ENCODE data around the gene C4B.

C4B gene

DNA sequence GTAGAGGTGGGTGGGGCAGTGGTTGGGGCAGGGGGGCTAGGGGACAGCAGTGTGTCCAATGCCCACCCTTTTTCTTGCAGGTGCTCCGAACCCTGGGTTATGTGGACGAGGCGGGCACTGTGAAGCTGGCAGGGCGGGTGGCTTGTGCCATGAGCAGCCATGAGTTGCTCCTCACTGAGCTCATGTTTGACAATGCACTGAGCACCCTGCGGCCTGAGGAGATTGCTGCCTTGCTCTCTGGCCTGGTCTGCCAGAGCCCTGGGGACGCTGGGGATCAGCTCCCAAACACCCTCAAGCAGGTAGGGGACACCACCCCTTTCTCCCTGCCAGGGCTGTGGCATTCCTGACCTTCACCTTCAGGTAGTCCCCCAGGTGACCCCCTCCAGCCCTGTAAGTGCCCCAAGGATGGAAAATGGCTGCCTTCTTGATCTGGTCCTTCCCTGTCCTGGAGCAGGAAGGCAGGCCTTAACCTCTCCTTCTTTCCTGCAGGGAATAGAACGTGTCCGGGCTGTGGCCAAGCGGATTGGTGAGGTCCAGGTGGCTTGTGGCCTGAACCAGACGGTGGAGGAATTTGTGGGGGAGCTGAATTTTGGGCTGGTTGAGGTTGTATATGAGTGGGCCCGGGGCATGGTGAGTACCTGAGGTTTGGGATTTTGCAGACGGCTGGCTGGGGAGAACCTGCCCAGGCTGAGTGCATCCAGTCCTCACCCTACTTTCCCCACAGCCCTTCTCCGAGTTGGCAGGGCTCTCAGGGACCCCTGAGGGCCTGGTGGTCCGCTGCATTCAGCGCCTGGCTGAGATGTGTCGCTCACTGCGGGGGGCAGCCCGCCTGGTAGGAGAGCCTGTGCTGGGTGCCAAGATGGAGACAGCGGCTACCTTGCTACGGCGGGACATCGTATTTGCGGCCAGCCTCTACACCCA lies 45.5 kb upstream of the C4B start:
- CTCF ChIA-PET, result no interaction called here
- POLR2A ChIA-PET, result interaction anchor here (1.6 to 7.0 kb wide), 3 partner anchors 9 to 20 kb away, joined by 3 to 84 read pairs (median 18); partner anchors contain the start of genes NELFE and SKIC2
- no peak for DNase-seq (ENCODE audit: extremely low spot score)
- TF ChIP-seq FOXA1 (IDR thresholded peaks at IDR 0.05) (no peak), NFRKB (IDR thresholded peaks at IDR 0.05) (no peak)

- ChIA-PET CTCF (interaction anchor here (1.1 kb wide), 1 partner anchor 10 kb away, joined by 3 read pairs; the partner anchor contains the start of gene SKIC2), POLR2A (interaction anchor here (0.8 to 7.0 kb wide), 4 partner anchors 10 to 267 kb away, joined by 3 to 84 read pairs (median 10); partner anchors contain the start of genes ABHD16A, NELFE and SKIC2)
- no peak for DNase-seq (ENCODE audit: extremely low spot score)
- TF ChIP-seq TARDBP (IDR thresholded peaks at IDR 0.05), result no peak
- TF ChIP-seq FOXA1 (IDR thresholded peaks at IDR 0.05), result no peak
- TF ChIP-seq FOXM1 (IDR thresholded peaks at IDR 0.05; ENCODE audit: borderline replicate concordance), result no peak
- no peak for TF ChIP-seq FOXK2 (IDR thresholded peaks at IDR 0.05)
- TF ChIP-seq ZNF384 (IDR thresholded peaks at IDR 0.05), result no peak
- no peak for TF ChIP-seq BHLHE40 (IDR thresholded peaks at IDR 0.05; ENCODE audit: borderline replicate concordance)
- no peak for TF ChIP-seq CTBP1 (IDR thresholded peaks at IDR 0.05; ENCODE audit: borderline replicate concordance)
- TF ChIP-seq HDGF (IDR thresholded peaks at IDR 0.05; ENCODE audit: borderline replicate concordance), result no peak
- TF ChIP-seq ARNT (IDR thresholded peaks at IDR 0.05), result no peak
- no peak for TF ChIP-seq ELF4 (IDR thresholded peaks at IDR 0.05)
- no peak for TF ChIP-seq LEF1 (IDR thresholded peaks at IDR 0.05; ENCODE audit: borderline replicate concordance)
- no peak for TF ChIP-seq PKNOX1 (IDR thresholded peaks at IDR 0.05)
- TF ChIP-seq SUZ12 (IDR thresholded peaks at IDR 0.05), result no peak
- TF ChIP-seq L3MBTL2 (conservative IDR thresholded peaks at IDR 0.05), result no peak
These were observed 44.6 kb upstream of the C4B start for GRCh38 chr6:31969712-31970603.

DNA sequence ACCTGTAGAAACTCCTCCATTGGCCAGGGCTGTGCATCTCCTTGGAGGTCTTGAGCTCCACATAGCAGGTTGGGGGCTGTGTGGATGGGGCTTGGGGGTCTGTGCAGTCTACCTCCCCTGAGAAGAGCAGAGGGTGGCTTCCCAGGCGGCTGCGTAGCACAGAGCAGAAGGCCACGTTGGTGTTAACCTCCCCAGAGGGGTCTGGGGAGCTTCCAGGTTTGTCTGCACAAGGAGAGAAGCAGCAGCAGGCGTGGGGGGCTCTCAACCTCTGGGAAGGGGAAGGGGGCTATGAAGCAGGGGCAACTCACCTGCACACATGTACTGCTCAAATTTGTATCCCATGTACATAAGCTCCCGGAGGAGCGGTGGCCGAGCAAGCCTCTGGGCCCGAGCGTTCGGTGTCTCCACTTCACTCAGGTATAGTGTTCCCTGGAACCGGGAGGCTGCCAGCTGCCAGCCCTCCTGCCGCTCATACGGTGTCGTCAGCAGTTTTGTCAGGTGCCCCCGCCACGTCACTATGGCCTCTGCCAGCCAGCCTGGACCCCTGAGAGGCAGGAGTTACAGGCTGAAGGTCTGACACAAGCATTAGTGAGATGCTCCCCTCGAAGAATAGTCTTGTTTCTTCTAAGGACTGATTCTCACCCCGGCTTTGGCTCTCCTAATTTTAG lies 43.9 kb upstream of the C4B start:
- DNase-seq (ENCODE audit: extremely low spot score), result no peak
- CTCF ChIA-PET, result interaction anchor here (1.1 kb wide), 1 partner anchor 11 kb away, joined by 3 read pairs; the partner anchor contains the start of gene SKIC2
- POLR2A ChIA-PET, result interaction anchor here (0.8 to 7.0 kb wide), 9 partner anchors 11 to 268 kb away, joined by 3 to 84 read pairs (median 6); partner anchors contain the start of genes ABHD16A, AGPAT1, EHMT2 and NELFE
- no peak for TF ChIP-seq SUZ12 (IDR thresholded peaks at IDR 0.05)
- TF ChIP-seq LEF1 (IDR thresholded peaks at IDR 0.05; ENCODE audit: borderline replicate concordance), result no peak
- no peak for TF ChIP-seq FOXK2 (IDR thresholded peaks at IDR 0.05)
- TF ChIP-seq BHLHE40 (IDR thresholded peaks at IDR 0.05; ENCODE audit: borderline replicate concordance), result no peak

DNA sequence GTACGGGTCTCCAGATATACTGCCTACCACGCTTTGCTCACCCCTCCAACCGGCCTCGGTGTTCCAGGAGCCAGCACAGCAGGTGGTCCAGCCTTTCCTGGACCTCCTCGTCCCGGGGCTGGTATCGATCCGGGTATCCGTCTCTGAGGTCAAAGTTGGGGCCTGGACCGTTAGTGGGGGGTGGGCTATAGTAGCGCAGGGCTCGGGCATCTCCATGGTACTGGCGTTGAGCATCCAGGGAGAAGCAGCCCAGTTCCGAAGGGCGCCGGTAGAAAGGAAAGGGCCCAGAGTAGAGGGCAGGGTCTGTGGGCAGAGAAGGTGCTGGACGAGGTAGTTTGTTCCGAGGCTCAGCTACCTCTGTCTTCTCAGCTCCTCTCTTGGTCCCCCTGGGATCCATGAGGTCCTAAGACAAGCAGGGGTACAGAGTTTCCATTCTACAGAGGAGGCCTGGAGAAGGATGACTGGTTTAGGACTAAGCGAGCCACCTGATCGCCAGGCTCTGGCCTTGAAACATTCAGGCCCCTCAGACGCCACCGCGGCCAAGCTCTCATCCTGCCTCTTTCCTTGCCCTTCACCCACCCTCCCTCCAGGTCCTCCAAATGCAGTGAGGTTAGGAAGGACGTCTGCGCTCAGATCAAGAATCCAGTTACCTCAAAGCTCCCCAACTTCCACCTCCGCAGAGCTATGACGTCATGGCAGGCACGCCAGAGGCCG lies 43.2 kb upstream of the C4B start:
- no peak for DNase-seq (ENCODE audit: extremely low spot score)
- peak; percentile 73; the same call in 1 of the 2 replicates for TF ChIP-seq CTBP1 (IDR thresholded peaks at IDR 0.05; ENCODE audit: borderline replicate concordance)
- no peak for TF ChIP-seq LEF1 (IDR thresholded peaks at IDR 0.05; ENCODE audit: borderline replicate concordance)
- ChIA-PET CTCF (no interaction called here), POLR2A (interaction anchor here (0.8 to 7.0 kb wide), 15 partner anchors 9 to 430 kb away, joined by 3 to 84 read pairs (median 5); partner anchors contain the start of genes AGPAT1, BAG6, DDX39B and EHMT2)

- ChIA-PET POLR2A (interaction anchor here (0.8 to 7.0 kb wide), 14 partner anchors 8 to 431 kb away, joined by 3 to 84 read pairs (median 6); partner anchors contain the start of genes AGPAT1, BAG6, DDX39B and EHMT2), CTCF (no interaction called here)
- TF ChIP-seq FOXK2 (IDR thresholded peaks at IDR 0.05) (no peak), TARDBP (IDR thresholded peaks at IDR 0.05) (peak; percentile 97), L3MBTL2 (conservative IDR thresholded peaks at IDR 0.05) (peak; percentile 95), PKNOX1 (IDR thresholded peaks at IDR 0.05) (peak; percentile 66), NFRKB (IDR thresholded peaks at IDR 0.05) (no peak), ELF4 (IDR thresholded peaks at IDR 0.05) (peak; percentile 45; the same call in 1 of the 2 replicates)
- DNase-seq (ENCODE audit: extremely low spot score), result peak; percentile 95
These were observed 42.4 kb upstream of the C4B start, which contains the start of gene DXO for GRCh38 chr6:31971993-31972708. DXO (minus strand) TSS chr6:31972138; CDS start chr6:31971675, 463 bp downstream.
